Posterior cingulate gyrus (tissue), 11 donors: Measurements from ENCODE around the gene FBXO36.
A peak's percentile ranks its signal among the peaks of the same experiment; 100 is the strongest.
"Not testable (repeated sequence)": the region's sequence is repeated elsewhere in the genome, so short reads cannot be mapped to it uniquely, and the experiment has no call there.

ENCODE experiments used
- DNase-seq, 10 donors: peaks; one replicate each; pipeline versions ENCODE4 v3.0.0 to v3.0.0-alpha.2; 2020 to 2021; ENCODE audit warnings: mixed read lengths in 3 of 10
- intact Hi-C: fragments of 100-400 bp; cut with DNase I; formaldehyde crosslinking; loops from one replicate; pipeline ENCODE4 v1.15.1; 2023

FBXO36 gene

GRCh38 chr2:229922449-229923386 lies at the start of gene FBXO36:
TSS of gene FBXO36 (plus strand) at chr2:229922503. CDS start at chr2:229922514, 11 bp downstream.
- intact Hi-C loops = loop anchor here (5.0 kb wide), 1 partner anchor 140 kb away; no protein-coding TSS in a partner anchor
- peak; percentile 71 to 98 (median 88) for DNase-seq

GRCh38 chr2:229873123-229873581 lies 49.2 kb upstream of the FBXO36 start:
- intact Hi-C loops = no loop called here
- no peak for DNase-seq

GRCh38 chr2:229874647-229875046 lies 47.7 kb upstream of the FBXO36 start:
- intact Hi-C loops = no loop called here
- DNase-seq = no peak

GRCh38 chr2:229875549-229875948 lies 46.8 kb upstream of the FBXO36 start:
- intact Hi-C loops = no loop called here
- DNase-seq = no peak

- no peak for DNase-seq
- intact Hi-C loops = no loop called here
Observed at GRCh38 chr2:229879191-229879950, 42.9 kb upstream of the FBXO36 start.

GRCh38 chr2:229880892-229881586 lies 41.3 kb upstream of the FBXO36 start:
- DNase-seq = no peak
- intact Hi-C loops = no loop called here

GRCh38 chr2:229882583-229882982 lies 39.7 kb upstream of the FBXO36 start:
- intact Hi-C loops = no loop called here
- DNase-seq = no peak

- DNase-seq = no peak
- intact Hi-C loops = no loop called here
Observed at GRCh38 chr2:229884775-229885699, 37.3 kb upstream of the FBXO36 start.

GRCh38 chr2:229887441-229887840 lies 34.9 kb upstream of the FBXO36 start:
- DNase-seq = no peak
- intact Hi-C loops = no loop called here

GRCh38 chr2:229888031-229888430 lies 34.3 kb upstream of the FBXO36 start:
- DNase-seq = no peak
- intact Hi-C loops = no loop called here

- no peak for DNase-seq
- intact Hi-C loops = no loop called here
Observed at GRCh38 chr2:229889023-229889422, 33.3 kb upstream of the FBXO36 start.

GRCh38 chr2:229896857-229897256 lies 25.4 kb upstream of the FBXO36 start:
- intact Hi-C loops = no loop called here
- DNase-seq = no peak

- no peak for DNase-seq
- intact Hi-C loops = no loop called here
Observed at GRCh38 chr2:229899604-229900003, 22.7 kb upstream of the FBXO36 start.

GRCh38 chr2:229900012-229900411 lies 22.3 kb upstream of the FBXO36 start:
- intact Hi-C loops = no loop called here

GRCh38 chr2:229900514-229900913 lies 21.8 kb upstream of the FBXO36 start:
- intact Hi-C loops, DNase-seq: not testable (repeated sequence)

More at GRCh38 chr2:229900012-229900411, 22.3 kb upstream of the FBXO36 start:
- no peak for DNase-seq

- intact Hi-C loops = no loop called here
Observed at GRCh38 chr2:229901819-229902218, 20.5 kb upstream of the FBXO36 start.

GRCh38 chr2:229903037-229903436 lies 19.3 kb upstream of the FBXO36 start:
- DNase-seq = no peak
- intact Hi-C loops = no loop called here

More at GRCh38 chr2:229901819-229902218, 20.5 kb upstream of the FBXO36 start:
- no peak for DNase-seq

- no peak for DNase-seq
- intact Hi-C loops = no loop called here
Observed at GRCh38 chr2:229905601-229906000, 16.7 kb upstream of the FBXO36 start.

GRCh38 chr2:229909090-229909489 lies 13.2 kb upstream of the FBXO36 start:
- no peak for DNase-seq
- intact Hi-C loops = no loop called here
